HepG2 (cell line): Measurements from ENCODE around the gene FGD6. TPM values are rescaled to one million over a fixed set of nuclear protein-coding genes. Genes with fewer than 3 reads are reported as not detected.

ENCODE experiments used
- ATAC-seq: fragments of 200-7000 bp; cut with Tn5 transposase; 3 replicates; pipeline ENCODE4 v1.9.1; 2020; ENCODE audit warnings: mild to moderate bottlenecking, moderate library complexity
- BruUV-seq: library from RNA; stranded (reverse); fragments of 400-500 nt; replicated peaks from 2 replicates; lab custom pipeline; 2021; lab: Mats Ljungman, UMichigan
- CTCF ChIA-PET: fragments of 300-600 bp; formaldehyde crosslinking; extraction: SDS; loops from one replicate; lab custom pipeline; 2021; ENCODE audit warnings: low total read pairs, inconsistent platforms, low intra/inter-chr PET ratio; lab: Yijun Ruan, JAX
- POLR2A ChIA-PET: fragments of 350-600 bp; sonication (Branson Sonifier 250); formaldehyde crosslinking; loops from one replicate; lab custom pipeline; 2020; ENCODE audit warnings: antibody characterized with exemption, inconsistent platforms; lab: Yijun Ruan, JAX
- DNase-seq: peaks from one replicate; pipeline ENCODE4 v3.0.0-alpha.2; 2015; ENCODE audit warnings: low spot score
- FAIRE-seq: peaks from 3 replicates; lab custom pipeline; 2011; peaks lifted over from hg19 to GRCh38; lab: Jason Lieb, UNC
- H2AFZ ChIP-seq: one replicate; pipeline ENCODE4 v1.6.1; 2011; ENCODE audit warnings: low read length, inconsistent platforms
- H3K27ac ChIP-seq: fragments of 300-600 bp; 3 replicates; pipeline ENCODE4 v1.8.0; 2011; ENCODE audit warnings: mixed run types, mild to moderate bottlenecking, mixed read lengths, low read length, inconsistent platforms; ENCODE audit not compliant: insufficient read depth; ENCODE audit errors: extremely low read length
- H3K27me3 ChIP-seq, 2 experiments: fragments of 200-600 bp in 1 of 2; 2 replicates in 1 of 2; 3 replicates in 1 of 2; pipeline versions ENCODE4 v1.6.0 to v1.8.0; 2011; ENCODE audit warnings: low read length in 2 of 2, mild to moderate bottlenecking in 2 of 2, moderate library complexity in 2 of 2, inconsistent platforms in 1 of 2; ENCODE audit not compliant: insufficient read depth in 2 of 2, control insufficient read depth in 1 of 2
- H3K36me3 ChIP-seq, 2 experiments: fragments of 200-600 bp in 1 of 2; replicated peaks in 1 of 2; 2 replicates in 1 of 2; 3 replicates in 1 of 2; pipeline versions ENCODE4 v1.5.1 to v1.8.0; 2011; ENCODE audit warnings: low read length in 2 of 2, inconsistent platforms in 1 of 2; ENCODE audit not compliant: insufficient read depth in 2 of 2, control insufficient read depth in 1 of 2
- H3K4me1 ChIP-seq: 2 replicates; pipeline ENCODE4 v1.5.1; 2012; ENCODE audit warnings: low read length, inconsistent platforms; ENCODE audit not compliant: insufficient read depth
- H3K4me2 ChIP-seq: 2 replicates; pipeline ENCODE4 v1.6.0; 2011; ENCODE audit warnings: low read depth, low read length, inconsistent platforms
- H3K4me3 ChIP-seq, 3 experiments: fragments of 200-600 bp in 1 of 3; sonication (generic), shearing (Covaris generic) in 1 of 3; replicated peaks in 1 of 3; 2 replicates each; pipeline ENCODE4 v1.5.1; 2011 to 2016; ENCODE audit warnings: low read length in 3 of 3, inconsistent platforms in 2 of 3, low read depth in 2 of 3, mild to moderate bottlenecking in 2 of 3, control low read depth in 1 of 3, mixed read lengths in 1 of 3; ENCODE audit not compliant: insufficient read depth in 1 of 3
- H3K79me2 ChIP-seq: one replicate; pipeline ENCODE4 v1.6.1; 2011; ENCODE audit warnings: low read length, inconsistent platforms; ENCODE audit not compliant: insufficient read depth
- H3K9ac ChIP-seq: 2 replicates; pipeline ENCODE4 v1.6.0; 2011; ENCODE audit warnings: mild to moderate bottlenecking, low read depth, low read length, inconsistent platforms; ENCODE audit not compliant: insufficient read depth
- H3K9me3 ChIP-seq: 2 replicates; pipeline ENCODE4 v1.5.1; 2012; ENCODE audit warnings: mild to moderate bottlenecking, low read length
- H4K20me1 ChIP-seq: 2 replicates; pipeline ENCODE4 v1.6.0; 2011; ENCODE audit warnings: inconsistent platforms, mild to moderate bottlenecking, low read length, moderate library complexity; ENCODE audit not compliant: insufficient read depth
- CREB1 ChIP-seq, 2 experiments: fragments of 450-650 bp in 1 of 2; IDR thresholded peaks; 2 replicates each; pipeline ENCODE4 v1.6.1; 2016 to 2017; ENCODE audit warnings: control low read depth in 1 of 2, mild to moderate bottlenecking in 1 of 2, missing compliant biosample characterization in 1 of 2, missing genetic modification characterization in 1 of 2
- FOXA3 ChIP-seq: IDR thresholded peaks from 2 replicates; pipeline ENCODE4 v1.6.1; 2016; ENCODE audit warnings: missing genetic modification reagents, missing compliant biosample characterization
- HNF1B ChIP-seq: sonication (generic); formaldehyde crosslinking; IDR thresholded peaks from 2 replicates; pipeline ENCODE4 v1.5.1; 2020; ENCODE audit warnings: mild to moderate bottlenecking, moderate library complexity, missing genetic modification reagents
- MATR3 ChIP-seq: sonication (generic); formaldehyde crosslinking; IDR thresholded peaks from 2 replicates; pipeline ENCODE4 v1.4.0; 2020; ENCODE audit warnings: missing genetic modification reagents
- MIXL1 ChIP-seq: IDR thresholded peaks from 2 replicates; pipeline ENCODE4 v1.6.1; 2016
- SOX13 ChIP-seq, 3 experiments: fragments of 450-650 bp in 1 of 3; sonication (generic) in 1 of 3; formaldehyde crosslinking in 1 of 3; IDR thresholded peaks in 2 of 3; conservative IDR thresholded peaks in 1 of 3; 2 replicates each; pipeline versions ENCODE4 v1.5.0 to v1.6.1; 2016 to 2020; ENCODE audit warnings: antibody characterized with exemption in 1 of 3, mild to moderate bottlenecking in 1 of 3, missing compliant biosample characterization in 1 of 3, missing genetic modification reagents in 1 of 3, moderate library complexity in 1 of 3
- TEAD3 ChIP-seq: optimal IDR thresholded peaks from 2 replicates; pipeline ENCODE3; 2016; ENCODE audit warnings: borderline replicate concordance
- ZNF614 ChIP-seq: IDR thresholded peaks from 2 replicates; pipeline ENCODE4 v1.6.1; 2018; ENCODE audit warnings: missing biosample characterization, missing genetic modification reagents, inconsistent platforms, borderline replicate concordance
- ZNF878 ChIP-seq: sonication (generic); formaldehyde crosslinking; IDR thresholded peaks from 2 replicates; pipeline ENCODE4 v1.8.1; 2023; ENCODE audit warnings: mild to moderate bottlenecking, missing genetic modification reagents, moderate library complexity
- WGBS: methylation state at CpG from one replicate; pipeline ENCODE4 v1.1.6; 2017; ENCODE audit warnings: low lambda C conversion rate; 5-methylcytosine and 5-hydroxymethylcytosine counted together
- in situ Hi-C: cut with HindIII; loops from 2 replicates; pipeline ENCODE4 v1.10.0; 2017; ENCODE audit warnings: low pct_unique_long_range_greater_than_20kb; ENCODE audit not compliant: extremely low pct_ligation_motif_present
- intact Hi-C: fragments of 100-400 bp; cut with micrococcal nuclease; formaldehyde crosslinking; loops from one replicate; pipeline ENCODE4 v1.10.0; 2022; ENCODE audit not compliant: unreplicated experiment
- polyA plus RNA-seq, 8 experiments: library from polyadenylated mRNA; depleted of rRNA in 3 of 8; stranded (reverse) in 7 of 8; unstranded in 1 of 8; fragments of >200 nt; fragmentation: Illumina TruSeq in 4 of 8; extraction: Trizol in 4 of 8; gene quantifications; 2 replicates each; pipeline versions ENCODE4 v1.2.1 to v1.2.3, GENCODE V29; 2011 to 2016; ENCODE audit warnings: low read depth in 4 of 8, missing spikeins in 1 of 8, mixed read lengths in 1 of 8; ENCODE audit not compliant: insufficient read depth in 1 of 8
- total RNA-seq, 5 experiments: library from RNA; depleted of rRNA; stranded (reverse); fragments of >200 nt; fragmentation: Illumina TruSeq; extraction: Trizol; gene quantifications; 2 replicates each; pipeline ENCODE4 v1.2.3, GENCODE V29; 2016; ENCODE audit warnings: low read depth in 1 of 5
- TF ChIP-seq, protein P1 (sequence below), 2 experiments: sonication (generic) in 1 of 2; formaldehyde crosslinking in 1 of 2; IDR thresholded peaks; 2 replicates each; pipeline versions ENCODE4 v1.4.0 to v1.6.1; 2016 to 2020; ENCODE audit warnings: borderline replicate concordance in 1 of 2, low read depth in 1 of 2, mild to moderate bottlenecking in 1 of 2, missing genetic modification reagents in 1 of 2
- TF ChIP-seq, protein P2 (sequence below): sonication (generic); formaldehyde crosslinking; conservative IDR thresholded peaks from 2 replicates; pipeline ENCODE4 v1.4.0; 2020; ENCODE audit warnings: mild to moderate bottlenecking, missing genetic modification reagents, moderate library complexity

The FGD6 gene
- total and polyA plus RNA-seq, 2 of the 13 experiments (the other 11 are each of a cell fraction or from before 2014, with no cell fraction given) = 2.2 to 4.3 TPM

- no peak overlapping the region for H3K27ac ChIP-seq
- H3K27me3 ChIP-seq = no peaks in the 10 kb centered on the region
- peak; percentile 88 for ATAC-seq
- in situ Hi-C loops = loop anchor here (5.0 to 25.0 kb wide), 2 partner anchors 219 to 419 kb away; no protein-coding TSS in a partner anchor
- H3K9me3 ChIP-seq = no peaks in the 10 kb centered on the region
- no peak overlapping the region for H3K4me3 ChIP-seq
- no peaks in the 10 kb centered on the region for H3K79me2 ChIP-seq
- 29% methylated on average over 4 of the region's 4 CpGs for WGBS
- H3K4me2 ChIP-seq = peak overlapping the region; percentile 1; the same call in 1 of the 2 replicates
- intact Hi-C loops = no loop called here
- no peak overlapping the region for H3K9ac ChIP-seq
- H2AFZ ChIP-seq = no peak overlapping the region
- POLR2A ChIA-PET = interaction anchor here (1.6 kb wide), 1 partner anchor 218 kb away, joined by 6 read pairs; no protein-coding TSS in a partner anchor
- peaks cover 15% of the 10 kb centered on the region for H3K4me1 ChIP-seq
- CTCF ChIA-PET = interaction anchor here (1.8 to 4.3 kb wide), 3 partner anchors 99 to 416 kb away, joined by 7 to 50 read pairs (median 12); partner anchors contain the start of genes FGD6 and VEZT
- DNase-seq = peak; percentile 62
- BruUV-seq = no TSS peak
- FAIRE-seq = peak; percentile 47
- no peaks in the 10 kb centered on the region; a peak in 1 of 5 replicates for H3K36me3 ChIP-seq
- H4K20me1 ChIP-seq = no peaks in the 10 kb centered on the region
- TF ChIP-seq, protein P1, sequence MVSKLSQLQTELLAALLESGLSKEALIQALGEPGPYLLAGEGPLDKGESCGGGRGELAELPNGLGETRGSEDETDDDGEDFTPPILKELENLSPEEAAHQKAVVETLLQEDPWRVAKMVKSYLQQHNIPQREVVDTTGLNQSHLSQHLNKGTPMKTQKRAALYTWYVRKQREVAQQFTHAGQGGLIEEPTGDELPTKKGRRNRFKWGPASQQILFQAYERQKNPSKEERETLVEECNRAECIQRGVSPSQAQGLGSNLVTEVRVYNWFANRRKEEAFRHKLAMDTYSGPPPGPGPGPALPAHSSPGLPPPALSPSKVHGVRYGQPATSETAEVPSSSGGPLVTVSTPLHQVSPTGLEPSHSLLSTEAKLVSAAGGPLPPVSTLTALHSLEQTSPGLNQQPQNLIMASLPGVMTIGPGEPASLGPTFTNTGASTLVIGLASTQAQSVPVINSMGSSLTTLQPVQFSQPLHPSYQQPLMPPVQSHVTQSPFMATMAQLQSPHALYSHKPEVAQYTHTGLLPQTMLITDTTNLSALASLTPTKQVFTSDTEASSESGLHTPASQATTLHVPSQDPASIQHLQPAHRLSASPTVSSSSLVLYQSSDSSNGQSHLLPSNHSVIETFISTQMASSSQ (IDR thresholded peaks at IDR 0.05; ENCODE audit: low read depth) = peak; percentile 63
- TF ChIP-seq, protein P1 (CRISPR knock-in tag; IDR thresholded peaks at IDR 0.05; ENCODE audit: borderline replicate concordance) = no peak
- TF ChIP-seq FOXA3 (peak; percentile 15; the same call in 1 of the 2 replicates), HNF1B (CRISPR knock-in tag) (0 out of 2 replicates have a peak, but pooled peaks have one; percentile 28), ZNF614 (CRISPR knock-in tag) (no peak), ZNF878 (0 out of 2 replicates have a peak, but pooled peaks have one; percentile 36), MIXL1 (CRISPR knock-in tag) (peak; percentile 37; the same call in 1 of the 2 replicates), SOX13 (IDR thresholded peaks at IDR 0.05) (no peak), SOX13 (CRISPR knock-in tag; conservative IDR thresholded peaks at IDR 0.05 in 1 of 2, IDR thresholded peaks at IDR 0.05 in 1 of 2) (peak in 1 of 2 experiments; percentile 14; a peak in 1 of 4 replicates), CREB1 (IDR thresholded peaks at IDR 0.05) (no peak), CREB1 (CRISPR knock-in tag; IDR thresholded peaks at IDR 0.05) (peak; percentile 35; the same call in 1 of the 2 replicates), MATR3 (CRISPR knock-in tag) (no peak), TEAD3 (CRISPR knock-in tag) (peak; percentile 46)
- TF ChIP-seq, protein P2, sequence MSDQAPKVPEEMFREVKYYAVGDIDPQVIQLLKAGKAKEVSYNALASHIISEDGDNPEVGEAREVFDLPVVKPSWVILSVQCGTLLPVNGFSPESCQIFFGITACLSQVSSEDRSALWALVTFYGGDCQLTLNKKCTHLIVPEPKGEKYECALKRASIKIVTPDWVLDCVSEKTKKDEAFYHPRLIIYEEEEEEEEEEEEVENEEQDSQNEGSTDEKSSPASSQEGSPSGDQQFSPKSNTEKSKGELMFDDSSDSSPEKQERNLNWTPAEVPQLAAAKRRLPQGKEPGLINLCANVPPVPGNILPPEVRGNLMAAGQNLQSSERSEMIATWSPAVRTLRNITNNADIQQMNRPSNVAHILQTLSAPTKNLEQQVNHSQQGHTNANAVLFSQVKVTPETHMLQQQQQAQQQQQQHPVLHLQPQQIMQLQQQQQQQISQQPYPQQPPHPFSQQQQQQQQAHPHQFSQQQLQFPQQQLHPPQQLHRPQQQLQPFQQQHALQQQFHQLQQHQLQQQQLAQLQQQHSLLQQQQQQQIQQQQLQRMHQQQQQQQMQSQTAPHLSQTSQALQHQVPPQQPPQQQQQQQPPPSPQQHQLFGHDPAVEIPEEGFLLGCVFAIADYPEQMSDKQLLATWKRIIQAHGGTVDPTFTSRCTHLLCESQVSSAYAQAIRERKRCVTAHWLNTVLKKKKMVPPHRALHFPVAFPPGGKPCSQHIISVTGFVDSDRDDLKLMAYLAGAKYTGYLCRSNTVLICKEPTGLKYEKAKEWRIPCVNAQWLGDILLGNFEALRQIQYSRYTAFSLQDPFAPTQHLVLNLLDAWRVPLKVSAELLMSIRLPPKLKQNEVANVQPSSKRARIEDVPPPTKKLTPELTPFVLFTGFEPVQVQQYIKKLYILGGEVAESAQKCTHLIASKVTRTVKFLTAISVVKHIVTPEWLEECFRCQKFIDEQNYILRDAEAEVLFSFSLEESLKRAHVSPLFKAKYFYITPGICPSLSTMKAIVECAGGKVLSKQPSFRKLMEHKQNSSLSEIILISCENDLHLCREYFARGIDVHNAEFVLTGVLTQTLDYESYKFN (CRISPR knock-in tag) = peak; percentile 52
Measured at GRCh38 chr12:95118138-95118787, 99.0 kb downstream of the FGD6 start.
